CD4-positive, alpha-beta T cell treated with Interleukin-12 subunit alpha and Interleukin-12 subunit beta, for 1 hour (primary cell): Measurements from ENCODE around the gene EMC8.
A peak's percentile ranks its signal among the peaks of the same experiment; 100 is the strongest.
"Not testable (repeated sequence)": the region's sequence is repeated elsewhere in the genome, so short reads cannot be mapped to it uniquely, and the experiment has no call there.

Source experiments
- DNase-seq: peaks from one replicate; pipeline ENCODE4 v3.0.0-alpha.2; 2020

Gene EMC8

GRCh38 chr16:85799497-85800320 lies at the start of gene EMC8, which contains the start of gene COX4I1:
Gene EMC8, minus strand, starts transcription at chr16:85799544. Its CDS starts 249 bp downstream, at chr16:85799295.
Gene COX4I1, plus strand, starts transcription at chr16:85799695. Its CDS starts 1,511 bp downstream, at chr16:85801206.
- peak; percentile 93 for DNase-seq

GRCh38 chr16:85848986-85849385 lies 49.6 kb upstream of the EMC8 start:
- DNase-seq, result no peak

DNA sequence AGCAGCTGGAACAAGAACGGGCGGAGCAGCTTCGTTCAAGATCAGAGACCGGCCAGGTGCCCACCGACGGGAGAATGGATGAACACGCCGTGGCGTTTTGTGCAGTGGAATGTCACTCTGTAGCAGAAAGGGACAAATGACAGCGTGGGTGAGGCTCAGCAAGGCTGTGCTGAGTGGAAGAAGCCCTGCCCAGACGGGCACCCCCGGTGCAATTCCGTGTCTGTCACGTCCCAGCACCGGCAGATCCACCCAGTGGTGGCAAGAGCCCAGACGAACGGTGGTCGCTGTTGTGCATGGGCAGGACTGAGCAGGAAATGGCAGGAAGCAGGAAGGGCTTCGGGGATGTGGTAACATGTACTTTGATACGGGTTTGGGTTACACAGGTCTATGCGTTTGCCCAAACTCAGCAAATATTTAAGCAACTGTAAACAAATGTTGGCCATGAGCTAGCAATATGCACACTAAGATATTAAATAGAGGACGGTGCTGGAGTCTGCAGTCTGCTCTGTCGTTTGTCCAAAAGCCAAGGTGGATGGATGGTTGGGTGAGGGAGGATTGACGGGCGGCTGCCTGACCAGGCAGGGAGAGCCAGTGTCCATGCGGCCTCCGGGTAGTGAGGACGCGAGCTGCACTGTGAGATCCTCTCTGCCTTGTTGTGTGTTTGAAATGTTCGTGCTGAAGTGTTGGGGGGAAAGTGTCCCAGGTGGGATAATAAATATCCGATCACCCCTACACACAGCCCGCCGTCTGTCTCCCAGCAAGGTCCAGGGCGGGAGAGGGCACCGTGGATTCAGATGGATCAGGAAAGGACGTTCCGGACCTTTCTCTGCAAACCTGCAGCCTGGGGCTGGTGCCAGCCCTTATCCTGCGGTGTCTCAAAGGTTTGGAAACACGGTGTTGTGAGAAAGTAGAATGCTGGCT lies 48.6 kb upstream of the EMC8 start:
- DNase-seq, result no peak

DNA sequence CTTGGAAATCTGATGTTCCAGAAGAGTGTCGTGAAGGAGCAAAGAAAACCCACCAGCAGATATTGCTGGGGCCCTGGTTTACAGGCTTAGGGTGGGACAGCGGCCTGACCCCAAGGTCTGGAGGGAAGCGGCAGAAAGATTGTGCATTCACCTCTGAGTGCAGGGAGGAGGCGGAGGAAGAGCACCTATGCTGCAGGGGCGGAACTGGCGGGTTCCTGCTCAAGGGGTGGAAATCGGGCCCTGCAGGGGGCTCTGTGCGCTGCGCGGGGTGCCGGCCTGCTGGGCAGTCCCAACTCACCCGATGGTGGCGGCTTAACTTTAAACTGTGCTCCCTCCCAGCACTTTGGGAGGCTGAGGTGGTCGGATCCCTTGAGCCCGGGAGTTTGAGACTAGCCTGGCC lies 47.7 kb upstream of the EMC8 start:
- DNase-seq, result no peak

- no peak for DNase-seq
Observed at GRCh38 chr16:85846461-85846860, 47.1 kb upstream of the EMC8 start.

DNA sequence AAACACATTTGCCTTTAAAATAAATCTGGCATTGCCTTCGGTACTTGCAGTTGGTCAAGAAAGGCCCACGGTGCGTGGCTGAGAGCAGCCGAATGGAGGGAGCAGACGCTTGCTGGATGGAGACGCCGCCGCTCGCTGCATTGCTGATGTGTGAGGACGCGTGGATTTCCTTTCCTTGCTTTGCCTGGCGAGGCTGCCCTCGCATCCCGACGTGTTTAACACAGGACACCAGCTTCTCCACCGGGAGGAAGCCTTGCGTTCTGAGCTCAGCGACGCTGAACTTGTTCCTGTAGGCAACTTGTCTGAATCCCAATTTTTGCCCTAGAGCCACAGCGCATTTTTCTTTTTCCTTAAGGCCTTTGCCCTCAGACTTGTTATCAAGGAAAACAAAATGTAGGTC lies 45.9 kb upstream of the EMC8 start:
- DNase-seq, result no peak

- no peak for DNase-seq
Observed at GRCh38 chr16:85844786-85845185, 45.4 kb upstream of the EMC8 start.

DNA sequence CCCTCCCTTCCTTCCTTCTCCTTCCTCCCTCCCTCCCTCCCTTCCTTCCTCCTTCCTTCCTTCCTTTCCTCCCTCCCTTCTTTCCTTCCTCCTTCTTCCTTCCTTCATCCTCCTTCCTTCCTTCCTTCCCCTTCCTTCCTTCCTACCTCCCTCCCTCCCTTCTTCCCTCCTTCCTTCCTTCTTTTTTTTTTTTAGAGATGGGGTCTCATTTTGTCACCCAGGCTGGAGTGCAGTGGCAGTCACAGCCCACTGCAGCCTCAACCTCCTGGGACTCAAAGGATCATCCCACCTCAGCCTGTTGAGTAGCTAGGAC lies 44.8 kb upstream of the EMC8 start:
- DNase-seq, result no peak

DNA sequence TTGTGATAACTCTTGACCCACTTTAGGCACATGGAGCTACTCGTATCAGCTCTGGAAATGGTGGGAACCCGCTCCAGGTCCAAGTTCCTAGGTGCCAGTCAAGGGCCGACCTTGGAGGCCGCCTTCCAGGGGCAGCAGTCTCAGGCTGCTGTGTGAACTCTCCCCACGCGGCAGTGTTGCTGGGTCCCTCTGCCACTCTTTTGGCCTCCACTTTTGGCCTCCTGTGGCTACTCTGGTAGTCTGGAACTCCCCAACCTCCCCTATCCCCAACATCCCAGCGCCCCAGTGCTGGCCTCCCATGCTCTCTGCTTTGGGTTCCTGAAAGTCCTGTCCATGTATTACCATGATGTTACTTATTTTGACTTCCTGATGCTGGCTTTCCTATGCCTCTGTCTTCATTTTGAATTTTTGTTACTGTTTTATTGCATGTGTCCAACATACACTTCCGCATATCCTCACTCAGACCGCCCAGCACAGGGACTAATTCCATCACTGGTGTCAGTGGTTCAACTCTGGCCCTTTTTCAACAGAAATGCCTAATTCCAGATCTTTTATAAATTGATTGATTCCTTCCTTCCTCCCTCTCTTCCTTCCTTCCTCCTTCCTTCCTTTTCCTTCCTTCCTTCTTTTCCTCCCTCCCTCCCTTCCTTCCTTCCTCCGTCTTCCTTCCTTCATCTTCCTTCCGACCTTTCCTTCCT lies 44.3 kb upstream of the EMC8 start:
- no peak for DNase-seq

DNA sequence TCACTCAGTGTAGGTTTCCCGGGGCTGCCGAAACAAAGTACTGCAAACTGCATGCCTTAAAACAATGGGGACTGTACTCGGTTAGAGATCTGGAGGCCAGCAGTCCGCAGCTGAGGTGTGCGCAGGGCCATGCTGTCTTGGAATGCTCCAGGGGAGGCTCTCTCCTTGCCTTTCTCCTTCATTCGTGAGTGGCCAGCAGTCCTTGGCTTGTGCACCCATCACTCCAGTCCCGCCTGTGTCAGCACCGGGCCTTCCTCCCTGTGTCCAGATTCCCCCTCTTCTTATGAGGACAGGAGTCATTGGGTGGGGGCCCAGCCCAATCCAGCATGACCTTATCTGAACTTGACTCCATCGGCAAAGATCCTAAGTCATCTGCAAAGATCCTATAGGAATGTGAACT lies 43.5 kb upstream of the EMC8 start:
- no peak for DNase-seq

DNA sequence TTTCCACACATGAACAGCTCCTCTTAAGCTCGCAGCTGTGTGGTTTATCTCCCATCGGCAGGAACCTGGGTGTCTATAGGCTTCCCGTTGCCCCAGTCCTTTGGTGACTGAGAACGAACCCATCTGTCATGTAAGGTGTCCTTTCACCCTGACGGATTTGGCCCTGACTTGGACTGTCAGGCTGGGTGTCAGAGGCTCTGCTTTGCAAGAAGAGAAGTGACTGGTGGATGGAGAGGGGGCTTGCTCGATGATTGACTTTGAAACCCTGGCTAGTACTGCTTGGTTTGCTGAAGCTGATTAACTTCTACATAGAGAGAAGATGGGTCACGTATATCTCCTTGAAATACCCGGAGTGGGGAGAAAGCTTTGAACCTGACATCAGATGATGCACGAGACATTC lies 43.1 kb upstream of the EMC8 start:
- no peak for DNase-seq

- no peak for DNase-seq
Observed at GRCh38 chr16:85840801-85841200, 41.5 kb upstream of the EMC8 start.

DNA sequence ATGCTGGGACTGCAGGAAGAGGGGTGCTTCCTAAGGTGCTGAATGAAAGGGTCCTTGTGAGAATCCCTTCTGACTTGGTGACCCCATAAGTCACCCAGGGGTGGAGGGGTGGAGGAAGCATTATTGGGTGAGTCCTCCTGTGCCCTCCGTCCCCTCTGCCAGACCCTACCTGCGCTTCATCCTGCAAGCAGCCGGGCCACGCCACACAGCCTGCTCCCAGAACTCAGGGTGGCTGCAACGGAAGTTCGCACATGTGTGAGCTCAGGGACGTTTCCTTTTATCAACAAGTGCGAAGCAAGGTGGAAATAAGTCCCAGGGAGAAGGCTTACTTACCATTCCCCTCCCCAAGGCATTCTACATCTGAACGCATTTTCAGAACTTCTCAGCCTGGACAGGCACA lies 41.1 kb upstream of the EMC8 start:
- no peak for DNase-seq

DNA sequence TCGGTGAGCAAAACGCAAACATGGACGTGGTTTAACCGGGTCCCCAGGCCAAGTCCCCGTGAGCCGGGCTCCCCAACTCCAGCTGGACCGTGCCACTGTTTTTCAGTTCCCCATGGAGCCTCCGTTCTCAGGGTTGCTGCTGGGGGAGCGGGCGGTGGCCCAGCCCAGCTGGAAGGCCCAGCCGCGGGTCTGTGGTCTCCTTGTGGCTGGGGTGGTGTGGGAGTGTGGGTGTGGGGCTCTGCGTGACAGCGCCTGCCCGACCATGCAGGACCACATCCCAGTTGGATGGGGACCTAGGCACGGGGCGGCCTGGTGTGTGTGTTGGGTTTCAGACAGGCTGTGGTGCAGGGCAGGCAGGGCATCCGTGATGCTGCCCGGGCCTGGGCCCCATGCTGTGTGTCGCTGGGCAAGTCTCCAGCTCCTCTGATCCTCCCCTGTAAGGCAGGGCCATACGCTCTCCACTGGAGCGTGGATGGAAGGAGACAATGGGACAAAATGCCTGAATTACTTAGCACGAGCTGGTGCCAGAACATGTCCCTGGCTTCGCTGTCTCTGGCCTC lies 40.4 kb upstream of the EMC8 start:
- no peak for DNase-seq

GRCh38 chr16:85838876-85839585 lies 39.7 kb upstream of the EMC8 start:
- DNase-seq, result no peak

DNA sequence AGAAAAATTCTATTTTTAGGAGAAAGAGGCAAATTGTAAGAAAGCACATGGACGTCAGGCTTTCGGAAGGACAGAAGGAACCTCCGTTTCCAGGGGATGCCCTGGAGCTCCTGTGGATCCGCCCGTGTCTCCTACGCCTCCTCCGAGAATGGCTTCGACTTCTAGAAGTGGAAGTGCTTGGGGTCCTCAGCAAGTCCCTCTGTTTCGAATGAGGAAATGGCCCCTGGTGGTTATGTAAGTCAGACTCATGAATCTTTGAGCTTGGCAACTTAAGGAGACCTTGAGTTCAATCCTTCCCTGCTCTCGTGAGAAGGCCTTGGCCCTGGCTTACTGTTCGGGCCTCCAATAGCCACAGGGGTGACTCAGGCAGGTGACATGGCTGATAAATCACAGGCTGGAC lies 39.0 kb upstream of the EMC8 start:
- DNase-seq, result no peak

DNA sequence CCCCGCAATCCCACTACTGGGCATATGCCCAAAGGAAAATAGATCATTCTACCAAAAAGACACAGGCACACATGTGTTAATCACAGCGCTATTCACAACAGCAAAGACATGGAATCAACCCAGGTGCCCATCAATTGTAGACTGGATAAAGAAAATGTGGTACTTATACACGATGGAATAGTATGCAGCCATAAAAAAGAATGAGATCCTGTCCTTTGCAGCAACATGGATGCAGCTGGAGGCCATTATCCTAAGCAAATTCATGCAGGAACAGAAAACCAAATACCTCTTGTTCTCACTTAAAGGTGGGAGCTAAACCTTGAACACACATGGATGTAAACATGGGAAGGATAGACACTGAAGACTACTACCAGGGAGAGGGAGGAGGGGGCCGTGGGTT lies 38.3 kb upstream of the EMC8 start:
- DNase-seq, result not testable (repeated sequence)

- DNase-seq, result no peak
Observed at GRCh38 chr16:85836706-85837582, 37.6 kb upstream of the EMC8 start.

DNA sequence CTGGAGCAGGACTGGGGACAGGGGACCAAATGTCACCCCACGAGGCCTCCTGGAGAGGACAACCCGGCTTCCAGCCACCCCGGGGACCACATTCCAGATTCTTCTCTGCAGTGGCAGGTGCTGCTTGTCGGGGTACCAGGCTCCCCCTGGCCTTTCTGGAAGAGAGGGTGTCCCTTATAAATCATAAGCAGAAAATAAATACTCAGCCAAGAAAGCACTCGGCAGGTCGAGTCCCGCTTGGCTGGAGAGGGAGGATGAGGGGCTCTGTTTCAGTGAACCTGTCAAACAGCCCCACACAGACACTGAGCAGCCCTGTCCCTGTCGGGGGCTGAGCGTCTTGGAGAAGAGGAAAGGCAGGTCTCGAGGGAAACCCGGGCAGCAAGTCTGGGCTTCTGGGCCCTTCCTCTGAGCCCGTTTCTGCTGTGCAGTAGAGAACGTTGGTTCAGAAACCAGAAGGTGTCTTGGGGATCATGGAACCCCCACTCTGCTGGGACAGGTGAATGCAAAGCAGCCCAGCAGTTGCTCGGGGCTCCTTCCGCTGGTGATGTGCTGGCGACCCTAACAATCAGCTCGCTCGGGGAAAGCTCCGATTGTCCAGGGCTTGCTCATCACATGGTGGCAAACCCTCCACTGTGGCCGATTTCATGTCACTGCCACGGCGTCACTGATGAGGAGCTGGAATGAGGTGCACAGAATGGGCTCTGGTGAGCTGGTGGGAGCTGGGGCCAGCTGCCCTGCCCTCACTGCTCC lies 36.8 kb upstream of the EMC8 start:
- no peak for DNase-seq

DNA sequence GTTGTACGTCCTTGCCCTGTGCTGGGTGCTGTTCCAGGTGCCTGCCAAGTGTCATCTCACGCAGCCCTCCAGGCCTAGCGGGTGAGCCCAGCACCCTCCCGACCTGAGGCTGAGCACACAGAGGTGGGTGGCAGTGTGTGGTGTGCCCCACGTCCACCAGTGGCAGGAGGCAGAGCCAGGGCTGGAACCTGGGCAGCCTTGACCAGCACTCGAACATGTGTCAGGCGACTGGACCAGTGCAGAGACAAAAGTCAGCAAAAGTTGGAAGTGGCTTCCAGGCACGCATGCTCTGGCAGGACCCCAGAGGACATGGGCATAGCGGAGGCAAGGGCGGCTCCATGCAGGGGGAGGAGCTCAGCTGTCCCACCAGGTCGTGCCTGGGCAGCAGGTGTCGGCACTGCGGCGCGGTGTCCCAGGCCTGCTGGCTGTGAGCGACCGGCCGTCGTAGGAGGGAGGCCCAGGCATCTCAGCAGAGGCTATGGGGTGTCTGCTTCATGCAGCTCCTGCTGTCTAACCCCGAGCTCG lies 35.9 kb upstream of the EMC8 start:
- DNase-seq, result no peak
